ENCODE results near the gene RUNX2.

The RUNX2 gene

GRCh38 chr6:45483501-45483900, 155.4 kb downstream of the RUNX2 start:
- no peak for DNase-seq (ENCODE audit: low spot score)

GRCh38 chr6:45486736-45487135, 158.6 kb downstream of the RUNX2 start:
- DNase-seq (ENCODE audit: low spot score) = no peak

GRCh38 chr6:45487645-45488044, 159.5 kb downstream of the RUNX2 start:
- no peak for DNase-seq (ENCODE audit: low spot score)

GRCh38 chr6:45488269-45488668, 160.1 kb downstream of the RUNX2 start:
- no peak for DNase-seq (ENCODE audit: low spot score)

GRCh38 chr6:45488889-45489288, 160.8 kb downstream of the RUNX2 start:
- DNase-seq (ENCODE audit: low spot score) = no peak

GRCh38 chr6:45491048-45491735, 163.1 kb downstream of the RUNX2 start:
- DNase-seq (ENCODE audit: low spot score) = no peak

GRCh38 chr6:45491874-45492273, 163.7 kb downstream of the RUNX2 start:
- no peak for DNase-seq (ENCODE audit: low spot score)

GRCh38 chr6:45493761-45494160, 165.6 kb downstream of the RUNX2 start:
- no peak for DNase-seq (ENCODE audit: low spot score)

GRCh38 chr6:45494416-45495135, 166.4 kb downstream of the RUNX2 start:
- no peak for DNase-seq (ENCODE audit: low spot score)

- DNase-seq (ENCODE audit: low spot score) = no peak
These were observed 167.4 kb downstream of the RUNX2 start for GRCh38 chr6:45495429-45496084.

GRCh38 chr6:45496085-45496433, 167.9 kb downstream of the RUNX2 start:
- DNase-seq (ENCODE audit: low spot score) = no peak

GRCh38 chr6:45498591-45498990, 170.5 kb downstream of the RUNX2 start:
- no peak for DNase-seq (ENCODE audit: low spot score)

- DNase-seq (ENCODE audit: low spot score) = no peak
These were observed 173.0 kb downstream of the RUNX2 start for GRCh38 chr6:45500924-45501816.

- no peak for DNase-seq (ENCODE audit: low spot score)
These were observed 174.3 kb downstream of the RUNX2 start for GRCh38 chr6:45502456-45502855.

GRCh38 chr6:45504947-45505346, 176.8 kb downstream of the RUNX2 start:
- DNase-seq (ENCODE audit: low spot score) = peak; percentile 19

- DNase-seq (ENCODE audit: low spot score) = no peak
These were observed 177.3 kb downstream of the RUNX2 start for GRCh38 chr6:45505470-45505869.

GRCh38 chr6:45507186-45507585, 179.1 kb downstream of the RUNX2 start:
- DNase-seq (ENCODE audit: low spot score) = no peak

- DNase-seq (ENCODE audit: low spot score) = no peak
These were observed 181.3 kb downstream of the RUNX2 start for GRCh38 chr6:45509426-45509825.

GRCh38 chr6:45512717-45513116, 184.6 kb downstream of the RUNX2 start:
- no peak for DNase-seq (ENCODE audit: low spot score)

GRCh38 chr6:45513213-45513618, 185.1 kb downstream of the RUNX2 start:
- DNase-seq (ENCODE audit: low spot score) = no peak

GRCh38 chr6:45513843-45514242, 185.7 kb downstream of the RUNX2 start:
- no peak for DNase-seq (ENCODE audit: low spot score)

Measured in AG20443 (cell line).